H7 (cell line): ENCODE data around the gene NAP1L4. TPM values are rescaled to one million over a fixed set of nuclear protein-coding genes. Genes with fewer than 3 reads are reported as not detected.
A peak's percentile ranks its signal among the peaks of the same experiment; 100 is the strongest.

ENCODE experiments used
- DNase-seq: peaks from one replicate; pipeline ENCODE4 v3.0.0; 2012
- H3K27me3 ChIP-seq: 2 replicates; pipeline ENCODE4 v1.6.0; 2011; ENCODE audit warnings: mild to moderate bottlenecking, low read length; ENCODE audit not compliant: control insufficient read depth, insufficient read depth
- H3K36me3 ChIP-seq: replicated peaks from 2 replicates; pipeline ENCODE4 v1.5.1; 2011; ENCODE audit warnings: low read length; ENCODE audit not compliant: control insufficient read depth, insufficient read depth
- H3K4me3 ChIP-seq: 2 replicates; pipeline ENCODE4 v1.5.1; 2011; ENCODE audit warnings: low read depth, mild to moderate bottlenecking, control low read depth, low read length, moderate library complexity; ENCODE audit not compliant: insufficient read depth
- total RNA-seq: library from RNA; depleted of rRNA; stranded (reverse); fragments of >200 nt; shearing (Covaris generic); gene quantifications from 2 replicates; pipeline ENCODE4 v1.2.3, GENCODE V29; 2014

NAP1L4 gene
- total RNA-seq, 1 experiment from 2014 or later, result 140 TPM

DNA sequence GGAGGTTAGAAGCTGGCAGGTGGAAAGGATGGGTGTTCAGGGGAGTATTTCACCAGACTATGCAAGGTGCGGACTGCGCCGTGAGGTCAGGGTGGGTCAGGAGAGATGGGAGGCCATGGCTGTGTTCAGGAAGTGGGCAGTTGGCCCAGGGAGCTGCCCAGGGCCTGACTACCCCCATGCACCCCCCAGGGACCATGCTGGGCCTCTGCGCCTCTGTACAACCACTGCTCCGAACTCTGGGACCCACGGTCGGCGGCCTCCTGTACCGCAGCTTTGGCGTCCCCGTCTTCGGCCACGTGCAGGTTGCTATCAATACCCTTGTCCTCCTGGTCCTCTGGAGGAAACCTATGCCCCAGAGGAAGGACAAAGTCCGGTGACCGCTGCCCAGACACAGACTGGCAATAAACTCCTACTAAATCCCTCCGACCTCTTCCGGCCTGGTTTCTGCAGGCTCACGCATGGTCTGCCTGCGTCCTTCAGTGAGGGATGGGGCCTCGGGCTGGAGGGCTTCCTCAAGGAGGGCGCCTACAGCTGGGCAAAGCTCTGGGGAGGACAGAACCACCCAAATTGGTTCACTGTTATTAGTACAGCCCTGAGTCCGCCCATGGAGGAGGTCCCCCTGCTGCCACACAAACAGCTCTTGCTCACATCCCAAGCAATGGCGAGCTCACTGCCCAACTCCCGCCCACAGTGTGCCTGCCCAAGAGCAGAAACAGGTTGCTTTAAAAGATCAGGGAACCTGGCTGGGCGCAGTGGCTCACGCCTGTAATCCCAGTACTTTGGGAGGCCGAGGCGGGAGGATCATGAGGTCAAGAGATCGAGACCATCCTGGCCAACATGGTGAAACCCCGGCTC is 67.1 kb downstream of the NAP1L4 start:
- Histone ChIP-seq H3K36me3 (no peaks in the 10 kb centered on the region), H3K27me3 (peaks cover 27% of the 10 kb centered on the region)
- peak; percentile 60 for DNase-seq

DNA sequence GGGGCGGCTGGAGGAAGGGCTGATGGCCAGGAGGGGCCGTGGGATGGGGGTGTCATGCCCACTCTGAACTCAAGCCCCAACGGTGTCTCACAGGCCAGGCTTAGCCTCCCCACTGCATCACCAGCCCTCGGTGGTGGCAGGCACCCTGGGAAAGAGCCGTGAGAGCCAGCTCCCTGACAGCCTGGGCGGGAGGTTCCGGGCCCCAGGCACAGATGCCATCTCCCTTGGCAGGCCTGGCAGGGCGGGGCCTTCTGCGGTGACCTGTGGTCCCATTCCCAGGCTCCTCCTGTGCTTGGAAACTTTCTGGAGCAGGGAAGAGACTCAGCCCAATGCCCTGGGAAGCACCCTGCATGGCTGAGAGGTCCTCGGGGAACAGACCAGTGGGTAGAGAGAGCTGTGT is 67.7 kb downstream of the NAP1L4 start:
- DNase-seq, result peak; percentile 71
- Histone ChIP-seq H3K36me3 (no peaks in the 10 kb centered on the region), H3K27me3 (peaks cover 21% of the 10 kb centered on the region), H3K4me3 (no peak overlapping the region)

More for the DNA sequence above, 67.1 kb downstream of the NAP1L4 start:
- no peak overlapping the region for H3K4me3 ChIP-seq

- Histone ChIP-seq H3K27me3 (peaks cover 16% of the 10 kb centered on the region), H3K36me3 (no peaks in the 10 kb centered on the region), H3K4me3 (no peak overlapping the region)
- DNase-seq, result peak; percentile 62
Observed at GRCh38 chr11:2923446-2924375, 68.4 kb downstream of the NAP1L4 start.

DNA sequence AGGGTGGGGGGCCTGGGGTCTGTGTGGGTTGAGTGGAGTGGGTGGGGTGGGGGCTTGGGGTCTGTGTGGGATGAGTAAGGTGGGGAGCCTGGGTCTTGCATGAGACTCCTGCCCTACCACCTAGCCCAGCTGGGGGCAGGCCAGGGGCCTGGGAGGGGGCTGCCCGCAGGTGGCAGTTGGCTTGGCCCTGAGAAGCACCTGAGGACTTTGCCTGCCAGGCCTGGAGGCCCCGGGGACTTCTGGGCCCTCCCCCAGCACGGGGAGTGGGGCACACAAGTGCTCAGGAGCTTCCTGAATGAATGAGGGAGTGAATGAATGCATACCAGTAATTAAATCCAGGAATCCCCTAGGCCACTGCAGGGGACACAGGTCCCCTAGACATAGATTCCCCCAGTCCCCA is 69.5 kb downstream of the NAP1L4 start:
- no peaks in the 10 kb centered on the region for H3K36me3 ChIP-seq
- peak; percentile 61 for DNase-seq
- H3K4me3 ChIP-seq, result no peak overlapping the region
- H3K27me3 ChIP-seq, result peaks cover 5% of the 10 kb centered on the region; the same call in 1 of the 2 replicates

DNA sequence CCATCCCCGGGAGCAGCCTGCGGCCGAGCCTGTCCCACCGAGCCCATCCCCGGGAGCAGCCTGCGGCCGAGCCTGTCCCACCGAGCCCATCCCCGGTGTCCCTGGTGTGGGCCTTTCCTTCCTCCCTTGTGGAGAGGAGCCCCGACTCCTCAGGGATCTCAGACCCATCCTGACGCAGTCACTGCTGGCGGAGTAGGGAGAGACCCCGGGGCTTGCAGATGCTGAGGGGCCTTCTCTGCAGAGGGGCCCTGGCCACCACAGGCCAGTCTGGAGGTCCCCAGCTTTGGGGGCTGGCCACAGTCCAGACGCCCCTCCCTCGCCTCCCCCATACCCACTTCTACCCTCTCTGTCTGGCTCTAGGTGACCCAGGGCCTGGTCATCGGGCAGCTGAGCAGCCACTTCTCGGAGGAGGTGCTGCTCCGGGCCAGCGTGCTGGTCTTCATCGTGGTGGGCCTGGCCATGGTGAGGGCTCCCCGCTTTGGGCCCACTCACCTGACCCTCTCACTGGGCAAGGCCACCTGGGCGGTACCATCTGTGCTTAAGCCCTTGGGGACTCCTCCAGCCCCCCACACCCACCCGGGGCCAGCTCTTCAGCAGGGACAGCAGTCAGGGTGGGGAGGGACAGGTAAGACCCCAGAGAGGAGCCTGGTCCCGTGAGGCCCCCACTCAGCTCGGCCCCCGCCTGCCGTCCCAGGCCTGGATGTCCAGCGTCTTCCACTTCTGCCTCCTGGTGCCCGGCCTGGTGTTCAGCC is 70.2 kb downstream of the NAP1L4 start:
- H3K27me3 ChIP-seq, result no peaks in the 10 kb centered on the region
- peak; percentile 75 for DNase-seq
- H3K36me3 ChIP-seq, result no peaks in the 10 kb centered on the region
- H3K4me3 ChIP-seq, result no peak overlapping the region

DNA sequence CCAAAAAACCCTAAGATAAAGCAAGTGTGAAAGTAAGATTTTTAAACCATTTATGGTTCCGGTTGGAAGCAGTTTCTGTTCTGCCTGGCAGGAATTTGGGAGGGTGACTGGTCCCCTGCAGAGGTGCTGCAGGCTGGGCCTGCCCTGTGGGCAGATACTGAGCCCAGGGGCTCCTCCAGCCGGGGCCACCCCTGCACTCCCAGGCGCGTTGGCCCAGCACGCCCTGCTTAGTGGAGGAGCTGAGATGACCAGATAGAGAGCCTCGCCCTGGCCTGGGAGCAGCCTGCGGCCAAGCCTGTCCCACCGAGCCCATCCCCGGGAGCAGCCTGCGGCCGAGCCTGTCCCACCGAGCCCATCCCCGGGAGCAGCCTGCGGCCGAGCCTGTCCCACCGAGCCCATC is 70.9 kb downstream of the NAP1L4 start:
- Histone ChIP-seq H3K4me3 (no peak overlapping the region), H3K36me3 (no peaks in the 10 kb centered on the region), H3K27me3 (no peaks in the 10 kb centered on the region)
- DNase-seq, result peak; percentile 77

DNA sequence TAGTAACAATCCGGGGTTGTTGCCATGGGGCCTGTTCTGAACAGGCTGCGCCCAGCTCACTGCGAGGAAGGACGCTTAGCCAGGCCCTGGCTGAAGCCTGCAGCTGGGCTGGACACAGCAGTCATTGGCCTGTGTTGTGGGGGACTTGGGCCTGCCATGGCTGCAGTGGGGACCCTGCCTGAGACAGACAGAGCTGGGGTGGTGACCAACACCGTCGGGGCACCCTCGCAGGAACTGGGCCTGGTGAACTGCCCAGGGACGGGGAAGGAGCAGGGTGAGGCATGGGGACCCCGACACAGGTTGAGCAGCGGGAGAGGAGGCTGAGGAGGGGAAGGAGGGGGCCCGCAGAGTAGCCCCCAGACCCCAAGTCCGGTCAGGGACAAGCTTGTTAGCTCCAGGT is 71.8 kb downstream of the NAP1L4 start:
- Histone ChIP-seq H3K4me3 (no peak overlapping the region), H3K27me3 (no peaks in the 10 kb centered on the region), H3K36me3 (no peaks in the 10 kb centered on the region)
- no peak for DNase-seq

- H3K36me3 ChIP-seq, result no peaks in the 10 kb centered on the region
- no peak overlapping the region for H3K4me3 ChIP-seq
- H3K27me3 ChIP-seq, result no peaks in the 10 kb centered on the region
- DNase-seq, result peak; percentile 60
Observed at GRCh38 chr11:2919837-2920236, 72.3 kb downstream of the NAP1L4 start.

GRCh38 chr11:2919188-2919587 is 72.9 kb downstream of the NAP1L4 start:
- DNase-seq, result no peak

GRCh38 chr11:2917842-2918490 is 74.2 kb downstream of the NAP1L4 start:
- Histone ChIP-seq H3K27me3 (no peaks in the 10 kb centered on the region), H3K4me3 (no peak overlapping the region), H3K36me3 (no peaks in the 10 kb centered on the region)
- DNase-seq, result peak; percentile 64

More at GRCh38 chr11:2919188-2919587, 72.9 kb downstream of the NAP1L4 start:
- Histone ChIP-seq H3K36me3 (no peaks in the 10 kb centered on the region), H3K4me3 (no peak overlapping the region), H3K27me3 (no peaks in the 10 kb centered on the region)

GRCh38 chr11:2916892-2917645 is 75.1 kb downstream of the NAP1L4 start:
- Histone ChIP-seq H3K36me3 (no peaks in the 10 kb centered on the region), H3K4me3 (no peak overlapping the region), H3K27me3 (no peaks in the 10 kb centered on the region)
- peak; percentile 71 for DNase-seq

DNA sequence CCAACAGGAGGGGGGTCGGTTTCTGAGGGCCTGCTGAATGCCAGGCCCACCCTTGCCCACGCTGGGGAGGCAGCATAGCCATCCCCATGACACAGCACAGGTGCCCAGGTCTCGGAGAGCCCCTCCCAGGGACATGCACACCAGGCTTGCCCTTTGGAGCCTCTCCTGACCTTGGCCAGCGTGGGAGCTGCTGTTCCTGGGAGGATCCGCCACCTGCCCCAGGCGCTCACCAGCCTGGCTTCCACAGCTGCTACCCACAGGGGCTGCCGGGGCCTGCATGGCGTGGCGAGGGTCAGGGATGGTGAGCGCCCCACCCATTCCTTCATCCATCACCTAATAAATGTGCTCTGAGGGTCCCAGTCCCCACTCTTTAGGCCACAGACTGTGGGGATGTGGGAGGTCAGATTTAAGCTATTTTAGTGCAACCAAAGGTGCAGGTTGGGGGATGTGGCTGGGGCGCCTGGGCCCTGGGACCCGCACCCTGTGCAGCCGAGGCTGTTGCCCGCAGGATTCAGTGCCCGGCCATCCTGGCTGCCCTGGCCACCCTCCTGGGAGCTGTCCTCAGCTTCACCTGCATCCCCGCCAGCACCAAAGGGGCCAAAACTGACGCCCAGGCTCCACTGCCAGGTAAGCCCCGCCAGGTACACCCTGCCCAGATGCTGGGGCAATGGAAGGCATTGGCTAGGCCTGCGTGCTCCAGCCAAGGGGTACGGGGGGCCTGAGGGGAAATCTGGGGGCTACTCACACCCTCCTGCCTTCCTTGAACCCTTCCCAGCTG is 75.8 kb downstream of the NAP1L4 start:
- DNase-seq, result peak; percentile 70
- H3K4me3 ChIP-seq, result no peak overlapping the region

GRCh38 chr11:2915473-2915872 is 76.7 kb downstream of the NAP1L4 start:
- no peaks in the 10 kb centered on the region for H3K27me3 ChIP-seq
- no peak overlapping the region for H3K4me3 ChIP-seq
- no peak for DNase-seq
- no peaks in the 10 kb centered on the region for H3K36me3 ChIP-seq

More for the DNA sequence above, 75.8 kb downstream of the NAP1L4 start:
- no peaks in the 10 kb centered on the region for H3K27me3 ChIP-seq
- no peaks in the 10 kb centered on the region for H3K36me3 ChIP-seq
